HUDEP-2 (cell line): Measurements from ENCODE around the gene C5orf58.
A peak's percentile ranks its signal among the peaks of the same experiment; 100 is the strongest.
"Not testable (repeated sequence)": the region's sequence is repeated elsewhere in the genome, so short reads cannot be mapped to it uniquely, and the experiment has no call there.

ENCODE experiments used
- DNase-seq, 76 experiments: peaks; one replicate each; lab custom pipeline; 2025; ENCODE audit not compliant: unreplicated experiment in 76 of 76; lab: John Stamatoyannopoulos, UW

Gene C5orf58

DNA sequence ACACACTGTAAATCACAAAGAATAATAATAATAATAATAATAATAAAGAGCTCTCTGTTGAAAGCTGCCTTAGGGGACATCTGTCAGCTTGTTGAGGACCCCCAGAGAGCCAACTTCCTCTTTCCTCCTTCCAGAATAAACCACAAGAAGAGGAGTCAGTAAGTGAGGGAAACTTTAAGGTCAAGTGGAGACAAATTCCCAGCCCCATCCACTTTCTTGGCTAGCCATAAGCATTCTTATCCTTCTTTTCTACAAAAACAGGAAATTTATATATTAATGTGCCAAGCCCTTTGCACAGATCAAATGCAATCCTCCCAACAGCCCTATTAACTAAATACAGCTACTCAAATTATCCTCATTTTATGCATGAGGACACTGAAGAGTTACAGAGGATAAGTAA is 9.4 kb upstream of the C5orf58 start:
- no peak for DNase-seq

DNA sequence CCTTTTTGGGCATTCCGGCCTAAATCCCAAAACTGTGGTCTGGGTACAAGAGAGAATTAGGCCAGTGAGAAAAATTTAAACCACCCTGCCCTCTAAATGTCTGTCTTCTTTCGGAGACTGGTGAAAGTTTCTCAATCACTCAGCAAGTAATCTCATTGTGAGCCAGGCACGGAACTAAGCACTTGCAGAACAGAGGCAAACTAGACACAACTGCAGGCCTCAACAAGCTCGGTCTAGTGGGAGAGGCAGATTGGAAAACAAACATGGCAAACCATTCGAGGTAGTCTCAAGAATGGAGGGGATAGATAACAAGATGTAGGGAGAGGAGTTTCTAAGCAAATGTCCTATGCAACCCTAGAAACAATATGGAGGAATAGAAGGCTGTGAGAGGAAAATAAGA is 8.9 kb upstream of the C5orf58 start:
- no peak for DNase-seq

DNA sequence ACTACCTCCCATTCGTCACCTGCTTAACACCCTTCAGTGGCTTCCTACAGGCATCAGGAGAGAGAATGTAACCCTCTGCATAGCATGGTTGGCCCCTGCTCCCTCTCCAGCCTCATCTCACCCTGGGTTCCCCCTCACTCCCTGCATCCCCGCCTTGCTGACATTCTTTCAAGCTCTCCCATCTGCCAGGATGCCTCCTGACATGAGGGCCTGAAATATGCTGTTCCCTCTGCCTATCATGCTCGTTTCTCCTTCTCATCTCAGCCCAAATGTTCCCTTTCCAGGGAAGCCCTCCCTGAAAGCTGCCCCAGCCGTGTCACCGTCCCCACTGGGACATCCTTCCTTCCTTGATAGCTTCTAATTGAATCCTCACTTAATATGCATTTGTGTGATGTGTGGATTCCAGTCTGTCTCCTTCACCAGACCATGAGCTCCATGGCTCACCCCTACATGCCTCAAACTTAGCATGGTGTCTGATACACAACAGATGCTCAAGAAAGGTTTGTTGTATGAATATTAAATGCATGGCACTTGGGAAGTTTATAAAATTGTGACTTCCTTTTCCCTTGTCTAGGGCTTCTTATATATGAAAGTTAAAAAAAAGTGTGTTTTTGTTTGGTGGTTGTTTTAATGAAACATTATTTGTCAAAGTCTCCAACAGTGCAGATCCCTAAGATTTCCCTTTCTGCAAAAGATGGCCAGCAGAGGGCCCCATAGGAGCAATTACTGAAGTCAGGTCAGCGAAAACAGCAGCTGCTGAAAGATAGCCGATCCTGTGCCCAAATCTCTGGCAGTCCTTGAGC is 7.3 kb upstream of the C5orf58 start:
- DNase-seq: peak in 59 of 76 experiments; percentile 10 to 80 (median 50)

DNA sequence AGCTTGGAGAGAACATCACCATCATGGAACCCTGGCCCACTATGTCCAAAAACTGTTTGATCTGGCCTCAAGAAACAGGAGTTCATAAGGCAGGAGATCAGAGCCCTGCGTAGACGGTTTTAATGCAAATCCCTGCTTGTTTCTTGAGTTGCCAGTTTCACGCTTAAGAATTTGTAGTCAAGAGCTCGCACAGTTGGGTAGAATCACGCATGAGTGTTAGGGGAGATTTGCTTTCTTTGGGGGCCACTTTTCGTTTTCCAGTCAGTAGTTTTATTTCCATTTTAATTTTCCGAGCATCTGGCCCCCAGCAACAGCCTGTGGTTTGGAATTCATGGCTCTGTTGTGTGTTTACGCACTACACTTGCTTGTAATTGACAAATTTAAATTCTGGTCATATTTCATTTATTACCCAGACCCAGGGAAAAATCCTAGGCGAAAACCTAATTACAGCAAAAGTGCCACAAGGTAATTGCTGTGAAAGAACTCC is 6.6 kb upstream of the C5orf58 start:
- no peak for DNase-seq

DNA sequence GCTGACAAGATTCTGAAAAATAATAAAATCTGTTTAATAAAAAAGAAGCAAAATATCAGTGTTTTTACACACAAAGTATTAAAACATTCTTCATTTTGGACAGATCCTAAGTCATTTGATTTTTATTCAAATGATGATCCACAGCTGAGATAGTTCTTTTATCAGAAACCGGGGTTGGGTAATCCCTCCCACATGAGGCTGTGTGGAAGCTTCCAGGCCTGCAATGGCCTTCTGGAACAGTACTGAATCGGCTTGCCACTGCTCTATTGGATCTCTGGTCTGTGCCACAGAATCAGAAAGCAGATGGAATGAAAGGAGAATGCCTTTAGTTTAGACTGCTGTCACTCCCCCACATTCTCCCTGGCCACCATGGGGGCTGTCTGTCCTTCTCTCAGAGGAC is 6.1 kb upstream of the C5orf58 start:
- peak in 1 of 76 experiments; percentile 3 for DNase-seq

DNA sequence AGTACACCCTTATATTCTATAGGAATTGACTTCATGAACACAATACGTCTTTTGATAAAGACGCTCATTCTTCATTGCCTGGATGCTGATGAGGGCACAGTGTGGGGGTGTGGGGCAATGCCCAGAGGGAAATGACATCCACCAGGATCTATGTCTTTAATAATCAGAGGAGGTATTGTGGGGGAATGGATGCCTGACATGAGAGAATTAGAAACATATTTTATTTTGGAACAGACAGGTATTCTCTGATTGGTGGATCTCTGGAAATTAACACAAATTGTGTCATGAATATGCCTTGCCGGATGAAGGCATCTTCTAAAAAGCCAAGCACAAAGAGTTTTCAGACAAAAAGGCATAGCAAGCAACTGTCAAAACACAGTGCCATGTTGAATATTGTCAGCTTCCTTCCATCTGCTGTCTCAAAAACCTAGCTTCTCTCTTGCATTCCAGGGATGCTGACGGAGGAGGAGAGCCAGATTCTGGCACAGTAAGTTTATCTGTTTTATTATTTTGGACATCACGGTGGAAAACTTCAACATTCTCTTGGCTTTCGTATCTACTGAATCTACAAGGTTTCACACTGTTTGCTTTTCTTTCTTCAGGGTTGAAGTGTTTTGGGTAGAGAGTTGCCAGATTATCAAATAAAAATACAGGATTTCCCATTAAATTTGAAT is 3.9 kb upstream of the C5orf58 start:
- no peak for DNase-seq

DNA sequence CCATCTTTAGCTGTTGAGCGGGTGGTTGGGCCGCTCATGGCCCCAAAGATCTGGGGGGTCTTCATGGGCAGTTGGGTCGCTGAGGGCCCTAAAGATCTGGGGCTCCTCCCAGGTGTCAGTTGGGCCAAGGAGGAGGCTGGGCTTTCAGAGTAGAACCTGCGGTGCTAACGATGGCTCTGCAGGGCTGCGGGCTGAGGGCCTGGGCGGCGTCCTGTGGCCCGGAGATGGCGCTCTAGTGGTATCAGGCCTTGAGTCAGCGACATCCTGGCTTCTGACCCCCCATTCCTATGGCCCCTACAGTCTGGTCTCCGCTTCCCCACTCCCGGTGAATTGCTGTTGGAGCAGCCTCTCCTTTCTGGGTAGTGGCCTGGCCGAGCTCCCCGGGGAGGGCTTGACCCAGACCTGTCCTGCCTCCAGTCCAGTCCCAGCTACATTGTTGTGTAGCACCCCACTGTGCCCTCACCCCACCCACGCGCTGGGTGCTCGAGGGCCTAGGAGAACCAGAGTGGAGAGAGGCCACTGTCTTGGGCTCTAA is 640 bp downstream of the C5orf58 start:
- DNase-seq: no peak

DNA sequence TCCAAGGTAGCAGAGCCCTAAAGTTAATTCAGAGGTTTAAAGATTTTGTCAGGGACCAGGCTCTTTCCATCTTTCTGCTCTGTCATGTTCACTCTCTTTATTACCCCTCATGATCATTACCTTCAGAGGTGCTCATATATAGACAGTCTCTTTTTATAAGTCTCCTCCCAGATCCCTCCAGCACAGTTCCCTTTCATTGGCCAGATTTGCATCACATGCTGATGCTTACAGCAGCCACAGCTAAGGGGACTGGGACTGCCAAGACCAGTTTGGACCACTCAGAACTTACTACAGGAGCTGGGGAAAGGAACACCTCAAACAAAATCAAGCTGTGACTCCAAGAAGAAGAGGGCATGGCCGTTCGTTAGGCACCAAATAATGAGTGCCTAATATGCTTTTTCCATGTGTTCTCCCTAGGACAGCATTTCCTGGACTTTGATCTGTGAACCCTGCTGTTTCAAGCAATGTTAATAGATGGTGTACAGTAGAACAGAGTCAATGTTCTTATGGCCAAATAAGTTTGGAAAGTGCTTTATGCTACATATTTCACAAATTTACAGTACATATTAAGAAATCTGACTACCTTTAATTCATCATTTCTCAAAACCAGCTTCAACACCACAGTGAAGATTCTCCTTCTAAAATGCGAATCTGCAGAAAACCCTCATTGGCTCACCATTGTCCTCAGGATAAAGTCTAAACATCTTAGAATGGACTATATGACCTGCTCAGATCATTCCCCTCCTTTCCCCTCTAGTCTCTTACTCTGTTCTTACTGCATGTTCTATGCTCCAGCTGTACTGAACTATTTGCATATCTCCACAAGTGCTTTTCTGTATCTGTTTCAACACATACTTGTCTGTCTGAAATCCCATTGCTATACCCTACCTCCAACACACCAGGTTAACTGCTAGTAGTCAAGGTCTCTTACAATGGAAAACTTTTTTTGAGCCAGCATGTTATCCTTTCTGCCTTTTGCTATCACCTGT is 3.4 kb downstream of the C5orf58 start:
- DNase-seq: no peak

DNA sequence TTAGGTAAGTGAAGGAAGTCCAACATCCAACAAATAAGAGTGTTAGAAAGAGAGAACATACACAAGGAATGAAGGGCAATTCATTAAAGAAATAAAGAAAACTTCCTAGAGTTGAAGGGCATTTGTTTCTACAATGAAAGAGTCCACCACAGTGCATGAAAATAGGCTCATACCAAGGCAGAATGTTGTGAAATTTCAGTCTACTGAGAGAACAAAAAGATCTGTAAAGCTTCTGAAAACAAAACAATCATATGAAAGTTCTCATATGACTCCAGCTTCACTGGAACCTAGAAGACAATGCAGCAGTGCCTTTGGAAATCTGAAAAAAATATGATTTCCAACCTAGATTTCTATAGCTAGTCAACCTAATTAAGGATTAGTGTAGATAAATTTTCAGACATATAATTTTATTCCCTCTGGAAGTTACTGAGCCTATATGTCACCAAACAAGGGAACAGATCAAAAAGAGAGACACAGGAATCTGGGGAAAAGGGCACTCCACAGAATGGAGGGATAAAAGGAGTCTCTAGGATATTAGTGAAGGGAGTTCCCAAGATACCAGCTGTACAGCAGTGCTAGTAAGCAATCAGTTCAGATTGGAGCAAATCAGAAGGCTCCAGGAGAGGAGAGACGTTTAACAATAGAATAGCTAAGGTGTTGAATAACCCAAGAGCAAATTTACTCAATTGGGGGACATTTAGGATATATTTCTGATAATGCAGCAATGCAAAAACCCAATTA is 5.8 kb downstream of the C5orf58 start:
- no peak for DNase-seq

DNA sequence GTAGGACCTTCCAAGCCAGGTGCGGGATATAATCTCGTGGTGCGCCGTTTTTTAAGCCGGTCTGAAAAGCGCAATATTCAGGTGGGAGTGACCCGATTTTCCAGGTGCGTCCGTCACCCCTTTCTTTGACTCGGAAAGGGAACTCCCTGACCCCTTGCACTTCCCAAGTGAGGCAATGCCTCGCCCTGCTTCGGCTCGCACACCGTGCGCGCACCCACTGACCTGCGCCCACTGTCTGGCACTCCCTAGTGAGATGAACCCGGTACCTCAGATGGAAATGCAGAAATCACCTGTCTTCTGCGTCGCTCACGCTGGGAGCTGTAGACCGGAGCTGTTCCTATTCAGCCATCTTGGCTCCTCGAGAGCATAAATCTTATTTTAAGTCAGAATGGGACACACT is 12.7 kb downstream of the C5orf58 start:
- DNase-seq: not testable (repeated sequence)

DNA sequence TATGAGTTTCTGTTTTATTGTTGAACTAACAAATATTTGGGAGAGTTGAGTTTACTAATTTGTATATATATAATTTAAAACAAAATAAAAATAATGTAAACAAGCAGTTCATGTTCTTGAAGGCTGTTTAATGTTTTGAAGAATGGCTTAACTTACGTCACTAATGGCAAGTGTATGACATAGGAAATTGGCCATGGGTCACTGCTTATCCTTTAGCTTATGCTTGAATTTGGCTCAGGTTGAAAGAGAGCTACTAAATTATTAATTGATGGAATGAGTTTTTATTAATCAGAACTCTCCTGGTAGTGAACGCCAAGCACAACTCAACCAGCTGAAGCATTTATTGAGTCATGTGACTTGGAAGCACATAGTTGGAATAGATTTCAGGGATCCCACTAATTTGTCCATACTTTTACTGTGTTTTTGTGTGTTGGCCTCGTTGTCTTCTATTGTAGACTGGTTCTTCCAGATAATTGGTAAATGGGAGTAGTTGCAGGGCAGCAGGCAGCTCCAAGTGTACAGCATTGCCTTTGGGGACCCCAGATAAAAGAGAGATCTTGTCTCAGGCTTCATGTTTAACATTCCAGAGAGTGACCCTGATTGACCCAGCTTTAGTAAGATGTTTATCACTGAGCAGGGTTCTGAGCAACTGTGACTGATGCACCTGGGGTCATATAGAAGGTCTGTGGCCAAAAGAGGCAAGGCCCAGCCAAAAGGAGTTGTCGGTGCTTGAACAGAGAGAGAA is 13.5 kb downstream of the C5orf58 start:
- no peak for DNase-seq

DNA sequence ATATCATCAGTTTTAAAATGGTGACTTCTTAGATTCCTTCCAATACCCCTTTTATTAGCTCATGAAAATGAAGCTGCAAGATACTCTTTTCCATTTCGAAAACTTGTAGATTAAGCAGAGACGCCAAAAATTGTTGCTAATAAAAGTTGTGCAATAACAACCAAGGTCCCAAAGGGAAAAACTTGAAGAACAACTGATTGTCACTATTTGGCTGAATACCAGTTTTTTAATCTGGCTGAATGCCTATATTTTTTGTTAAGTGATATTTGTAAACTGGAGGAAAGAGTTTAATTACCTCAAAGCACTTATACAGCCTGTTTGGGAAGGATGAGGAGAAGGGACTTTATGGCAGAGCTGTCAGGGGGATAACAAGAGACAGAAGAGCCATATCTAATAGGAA is 14.6 kb downstream of the C5orf58 start:
- no peak for DNase-seq

DNA sequence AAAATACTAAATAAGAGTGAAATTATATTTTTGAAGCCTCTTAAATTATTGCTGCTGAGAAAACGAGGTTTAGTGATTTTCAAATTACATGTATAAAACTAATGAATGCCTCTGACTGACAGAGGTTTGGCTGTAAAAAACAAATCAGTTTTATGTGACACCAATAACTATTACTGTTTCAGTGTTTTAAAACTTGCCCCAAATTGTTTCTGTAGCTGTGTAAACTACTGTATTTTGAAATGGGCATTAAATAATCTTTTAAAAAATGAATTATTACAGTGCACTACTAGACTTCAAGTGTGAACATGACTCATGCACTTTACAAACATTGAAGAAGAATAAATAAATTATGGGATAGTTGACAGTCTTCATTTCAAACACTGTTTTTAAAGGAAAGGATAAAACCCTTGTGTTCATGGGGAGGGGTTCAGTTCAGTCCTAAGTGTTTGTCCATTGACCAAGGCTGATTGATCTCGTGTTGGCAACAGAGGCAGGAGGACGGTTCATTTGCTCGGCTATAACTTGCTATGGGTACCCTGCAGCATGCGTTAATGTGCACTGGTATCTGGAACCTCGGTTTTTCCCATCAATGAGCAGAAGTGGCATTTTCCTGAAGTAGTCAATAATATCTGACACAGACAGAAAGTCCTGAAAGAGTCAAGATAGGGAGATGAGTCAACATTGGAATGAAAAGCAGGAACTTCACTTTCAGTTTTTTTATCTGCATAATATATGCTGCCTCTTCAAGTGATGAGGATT is 15.6 kb downstream of the C5orf58 start:
- peak in 32 of 76 experiments; percentile 3 to 74 (median 32) for DNase-seq

DNA sequence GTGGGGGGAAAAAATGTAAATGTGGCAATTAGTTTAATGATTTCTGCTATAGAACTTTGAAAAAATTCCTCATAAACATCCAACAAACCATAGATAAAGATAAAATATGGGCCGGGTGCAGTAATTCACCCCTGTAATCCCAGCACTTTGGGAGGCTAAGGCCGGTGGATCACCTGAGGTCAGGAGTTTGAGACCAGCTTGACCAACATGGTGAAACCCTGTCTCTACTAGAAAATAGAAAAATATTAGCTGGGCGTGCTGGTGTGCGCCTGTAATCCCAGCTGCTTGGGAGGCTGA is 16.1 kb downstream of the C5orf58 start:
- not testable (repeated sequence) for DNase-seq

DNA sequence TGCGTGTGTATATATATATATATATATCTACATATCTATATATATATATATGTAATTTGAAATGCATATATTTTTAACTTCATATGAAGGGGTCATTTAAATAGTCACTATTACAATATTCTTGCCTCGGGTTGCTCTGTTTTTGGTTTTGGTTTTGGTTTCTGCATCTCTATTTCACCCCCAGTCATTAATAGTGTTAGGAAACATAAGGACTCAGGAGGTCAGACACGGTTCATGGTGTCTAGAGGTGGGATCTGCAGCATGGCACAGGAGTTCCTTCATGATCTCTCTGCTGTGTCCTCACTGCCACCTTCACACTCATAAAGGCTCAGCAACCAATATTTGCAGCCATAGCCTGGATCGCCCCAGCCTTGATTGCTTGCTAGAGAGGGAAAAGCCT is 16.6 kb downstream of the C5orf58 start:
- DNase-seq: no peak

DNA sequence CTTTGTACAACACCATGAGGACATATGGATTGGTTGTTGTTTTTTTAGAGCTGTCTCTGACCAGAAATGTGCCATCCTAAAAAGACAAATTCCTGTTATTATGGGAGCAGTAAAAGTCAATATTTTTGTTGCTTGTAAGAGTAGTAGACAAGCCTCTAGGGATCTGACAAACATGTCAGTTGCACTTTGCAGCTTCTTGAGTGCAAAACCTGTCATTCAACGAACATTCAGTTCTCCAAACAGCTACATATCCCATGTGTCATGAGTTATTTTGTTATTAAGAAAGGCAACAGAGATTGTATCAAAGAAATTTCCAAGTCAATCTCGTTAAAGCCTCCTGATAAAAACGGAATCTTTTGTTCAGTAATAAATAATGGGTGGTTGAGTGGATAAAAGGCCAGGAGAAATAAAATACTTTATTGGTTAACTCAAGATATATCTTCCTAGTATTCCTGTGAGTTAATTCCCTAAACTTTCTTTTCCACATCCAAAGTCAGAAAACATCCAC is 18.1 kb downstream of the C5orf58 start:
- DNase-seq: no peak

DNA sequence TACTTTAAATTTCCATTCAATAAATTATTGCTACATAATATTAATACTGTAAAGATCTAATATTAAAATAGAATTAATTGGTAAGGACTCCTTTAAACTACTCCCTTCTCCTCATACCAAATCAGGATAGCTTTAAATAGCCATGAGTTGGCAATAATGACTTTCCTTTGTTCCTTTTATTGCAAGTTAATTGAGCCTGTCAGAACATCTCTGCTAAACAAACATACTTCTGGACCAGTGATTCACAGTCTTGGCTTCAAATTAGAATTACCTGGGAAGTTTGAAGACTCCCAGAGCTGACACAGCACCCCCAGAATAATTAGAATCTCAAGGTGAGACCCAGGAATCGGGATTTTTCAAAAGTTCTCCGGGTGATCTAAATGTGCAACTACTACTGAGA is 18.7 kb downstream of the C5orf58 start:
- DNase-seq: no peak

DNA sequence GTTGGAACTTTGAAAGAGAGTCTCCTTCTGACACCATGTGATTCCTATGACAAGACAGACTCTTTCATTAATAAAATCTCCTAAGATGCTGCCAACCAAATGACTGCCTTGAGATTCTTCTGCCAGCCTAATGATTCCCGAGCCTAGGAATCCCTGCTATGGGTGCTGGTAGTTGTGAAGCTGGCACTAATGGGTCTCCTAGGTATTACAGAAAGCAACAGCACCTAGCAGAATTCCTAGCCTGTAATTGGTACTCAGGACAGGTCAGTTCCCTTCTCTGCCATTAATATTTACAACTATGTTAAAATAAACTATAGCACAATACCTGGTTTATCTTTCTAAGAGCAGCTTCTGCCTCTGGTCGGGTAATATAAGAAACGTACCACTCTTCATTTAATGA is 19.3 kb downstream of the C5orf58 start:
- DNase-seq: no peak
